Caki2 (cell line): ENCODE results near the gene OR51L1. TPM values are rescaled to one million over a fixed set of nuclear protein-coding genes. Genes with fewer than 3 reads are reported as not detected.

Experiments
- DNase-seq: peaks from one replicate; pipeline ENCODE4 v3.0.0-alpha.2; 2015; ENCODE audit warnings: low read depth
- in situ Hi-C: cut with HindIII; loops from 2 replicates; pipeline ENCODE4 v1.10.0; 2016; ENCODE audit warnings: low sequenced_read_pairs, low pct_unique_long_range_greater_than_20kb, mixed read lengths
- total RNA-seq: library from RNA; depleted of rRNA; stranded (reverse); fragments of >200 nt; shearing (Covaris generic); gene quantifications from 2 replicates; pipeline ENCODE4 v1.2.3, GENCODE V29; 2014; ENCODE audit warnings: low replicate concordance; rRNA removed

The OR51L1 gene
- total RNA-seq, 1 experiment from 2014 or later: not detected

DNA sequence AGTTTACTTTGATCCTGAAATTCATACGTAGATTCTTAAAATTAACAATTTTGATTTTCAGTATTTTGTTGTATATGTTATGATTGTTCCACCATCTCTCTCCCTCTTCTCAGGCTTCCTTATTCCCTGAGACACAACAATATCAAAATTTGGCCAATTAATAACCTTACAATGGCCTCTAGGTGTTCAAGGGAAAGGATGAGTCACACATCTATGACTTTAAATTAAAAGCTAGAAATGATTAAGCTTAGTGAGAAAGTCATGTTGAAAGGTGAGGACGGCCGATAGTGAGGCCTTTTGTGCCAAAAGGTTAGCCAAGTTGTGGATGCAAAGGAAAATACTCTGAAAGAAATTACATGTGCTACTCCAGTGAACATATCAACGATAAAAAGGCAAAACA, 46.2 kb downstream of the OR51L1 start:
- peak; percentile 22 for DNase-seq
- in situ Hi-C loops: no loop called here

DNA sequence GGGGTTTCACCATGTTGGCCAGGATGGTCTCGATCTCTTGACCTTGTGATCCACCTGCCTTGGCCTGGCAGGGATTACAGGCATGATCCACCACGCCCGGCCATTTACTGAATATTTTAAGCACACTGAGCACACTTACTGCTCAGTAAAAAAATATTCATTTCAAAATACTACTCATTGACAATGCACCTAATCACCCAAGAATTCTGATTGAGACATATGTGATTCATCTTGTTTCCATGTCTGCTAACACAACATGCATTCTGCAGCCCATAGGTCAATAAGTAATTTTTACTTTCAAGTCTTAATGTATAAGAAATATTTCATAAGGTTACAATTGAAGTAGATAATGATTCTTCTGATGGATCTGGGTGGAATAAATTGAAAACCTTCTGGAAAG, 47.4 kb downstream of the OR51L1 start:
- in situ Hi-C loops: no loop called here
- no peak for DNase-seq

DNA sequence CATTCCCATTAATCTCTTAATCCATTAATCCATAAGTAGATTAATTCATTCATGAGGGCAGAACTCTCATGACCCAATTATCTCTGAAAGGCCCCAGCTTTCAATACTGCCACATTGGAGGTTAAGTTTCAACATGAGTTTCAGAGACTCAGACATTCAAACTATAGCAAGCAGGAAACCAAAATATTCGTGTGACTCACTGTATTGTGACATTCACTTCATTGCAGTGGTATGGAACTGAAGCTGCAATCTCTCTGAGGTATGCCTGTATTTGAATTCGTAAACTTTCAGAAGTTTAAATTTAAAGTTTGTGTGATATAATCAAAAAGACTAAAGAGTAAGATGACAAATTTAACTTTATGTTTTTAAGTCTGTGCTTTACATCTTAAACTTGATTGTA, 48.7 kb downstream of the OR51L1 start:
- no peak for DNase-seq
- in situ Hi-C loops: no loop called here

GRCh38 chr11:5046226-5046625, 51.6 kb downstream of the OR51L1 start, which contains the start of gene OR52J3:
OR52J3 (plus strand) TSS chr11:5046526; CDS start chr11:5046526, 0 bp downstream.
- in situ Hi-C loops: no loop called here
- no peak for DNase-seq

DNA sequence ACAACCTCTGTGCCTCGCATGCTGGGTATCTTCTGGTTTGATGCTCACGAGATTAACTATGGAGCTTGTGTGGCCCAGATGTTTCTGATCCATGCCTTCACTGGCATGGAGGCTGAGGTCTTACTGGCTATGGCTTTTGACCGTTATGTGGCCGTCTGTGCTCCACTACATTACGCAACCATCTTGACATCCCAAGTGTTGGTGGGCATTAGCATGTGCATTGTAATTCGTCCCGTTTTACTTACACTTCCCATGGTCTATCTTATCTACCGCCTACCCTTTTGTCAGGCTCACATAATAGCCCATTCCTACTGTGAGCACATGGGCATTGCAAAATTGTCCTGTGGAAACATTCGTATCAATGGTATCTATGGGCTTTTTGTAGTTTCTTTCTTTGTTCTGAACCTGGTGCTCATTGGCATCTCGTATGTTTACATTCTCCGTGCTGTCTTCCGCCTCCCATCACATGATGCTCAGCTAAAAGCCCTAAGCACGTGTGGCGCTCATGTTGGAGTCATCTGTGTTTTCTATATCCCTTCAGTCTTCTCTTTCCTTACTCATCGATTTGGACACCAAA, 52.2 kb downstream of the OR51L1 start:
- DNase-seq: no peak
- in situ Hi-C loops: no loop called here

Other genes starting within 250 kb of the OR51L1 start
- gene OR51F1, start 224.9 kb upstream of the OR51L1 start, total RNA-seq: not detected in 2 replicates
- not detected in 2 replicates for gene OR52R1, start 190.5 kb upstream of the OR51L1 start, total RNA-seq
- not detected in 2 replicates for gene OR51F2, start 173.5 kb upstream of the OR51L1 start, total RNA-seq
- gene OR51S1, start 145.6 kb upstream of the OR51L1 start, total RNA-seq: not detected in 2 replicates
- gene OR51T1, start 113.0 kb upstream of the OR51L1 start, total RNA-seq: not detected in 2 replicates
- gene OR51A7, start 91.1 kb upstream of the OR51L1 start, total RNA-seq: not detected in 2 replicates
- gene OR51G2, start 75.5 kb upstream of the OR51L1 start, total RNA-seq: not detected in 2 replicates
- gene OR51G1, start 70.5 kb upstream of the OR51L1 start, total RNA-seq: not detected in 2 replicates
- gene OR51A4, start 47.2 kb upstream of the OR51L1 start, total RNA-seq: not detected in 2 replicates
- gene OR51A2, start 39.1 kb upstream of the OR51L1 start, total RNA-seq: not detected in 2 replicates
- gene OR52J3, start 51.7 kb downstream of the OR51L1 start, total RNA-seq: not detected in 2 replicates
- not detected in 2 replicates for gene OR52E2, start 64.8 kb downstream of the OR51L1 start, total RNA-seq
- gene OR52E1, start 74.7 kb downstream of the OR51L1 start, total RNA-seq: not detected in 2 replicates
- gene OR52A5, start 143.5 kb downstream of the OR51L1 start, total RNA-seq: not detected in 2 replicates
- not detected in 2 replicates for gene OR52A1, start 159.9 kb downstream of the OR51L1 start, total RNA-seq
- gene OR51V1, start 205.8 kb downstream of the OR51L1 start, total RNA-seq: not detected in 2 replicates
- gene HBB, start 232.2 kb downstream of the OR51L1 start, total RNA-seq: not detected in 2 replicates
- not detected in 2 replicates for gene HBD, start 239.6 kb downstream of the OR51L1 start, total RNA-seq